ENCODE results near the gene TNRC6B.

The TNRC6B gene

GRCh38 chr22:40202225-40202944 lies 24.7 kb downstream of the TNRC6B start:
- Histone ChIP-seq H3K27me3 (ENCODE audit: insufficient read depth, low read length) (no peaks in the 10 kb centered on the region), H3K27ac (ENCODE audit: low read length) (peak overlapping the region; percentile 29), H3K9ac (ENCODE audit: low read depth, low read length) (no peak overlapping the region), H3K4me1 (ENCODE audit: insufficient read depth, low read length) (peaks cover 53% of the 10 kb centered on the region), H3K36me3 (ENCODE audit: insufficient read depth, low read depth, low read length) (peaks cover 10% of the 10 kb centered on the region; the same call in 1 of the 2 replicates), H3K9me3 (ENCODE audit: insufficient read depth, low read depth, low read length) (no peaks in the 10 kb centered on the region), H3K4me3 (ENCODE audit: low read length) (no peak overlapping the region)

- H3K27me3 ChIP-seq (ENCODE audit: insufficient read depth, low read length): no peaks in the 10 kb centered on the region
- H3K27ac ChIP-seq (ENCODE audit: low read length): no peak overlapping the region
- peaks cover 50% of the 10 kb centered on the region for H3K4me1 ChIP-seq (ENCODE audit: insufficient read depth, low read length)
- H3K4me3 ChIP-seq (ENCODE audit: low read length): no peak overlapping the region
- H3K9ac ChIP-seq (ENCODE audit: low read depth, low read length): no peak overlapping the region
- H3K36me3 ChIP-seq (ENCODE audit: insufficient read depth, low read depth, low read length): peaks cover 10% of the 10 kb centered on the region; the same call in 1 of the 2 replicates
- H3K9me3 ChIP-seq (ENCODE audit: insufficient read depth, low read depth, low read length): no peaks in the 10 kb centered on the region
Measured at GRCh38 chr22:40203572-40203971, 25.8 kb downstream of the TNRC6B start.

GRCh38 chr22:40204321-40205116 lies 26.8 kb downstream of the TNRC6B start:
- no peak overlapping the region for H3K9ac ChIP-seq (ENCODE audit: low read depth, low read length)
- no peaks in the 10 kb centered on the region for H3K27me3 ChIP-seq (ENCODE audit: insufficient read depth, low read length)
- peaks cover 48% of the 10 kb centered on the region for H3K4me1 ChIP-seq (ENCODE audit: insufficient read depth, low read length)
- no peaks in the 10 kb centered on the region for H3K9me3 ChIP-seq (ENCODE audit: insufficient read depth, low read depth, low read length)
- H3K36me3 ChIP-seq (ENCODE audit: insufficient read depth, low read depth, low read length): peaks cover 10% of the 10 kb centered on the region; the same call in 1 of the 2 replicates
- no peak overlapping the region for H3K4me3 ChIP-seq (ENCODE audit: low read length)
- no peak overlapping the region for H3K27ac ChIP-seq (ENCODE audit: low read length)

- no peak overlapping the region for H3K9ac ChIP-seq (ENCODE audit: low read depth, low read length)
- no peaks in the 10 kb centered on the region for H3K27me3 ChIP-seq (ENCODE audit: insufficient read depth, low read length)
- H3K36me3 ChIP-seq (ENCODE audit: insufficient read depth, low read depth, low read length): peaks cover 10% of the 10 kb centered on the region; the same call in 1 of the 2 replicates
- H3K4me3 ChIP-seq (ENCODE audit: low read length): no peak overlapping the region
- H3K9me3 ChIP-seq (ENCODE audit: insufficient read depth, low read depth, low read length): no peaks in the 10 kb centered on the region
- H3K4me1 ChIP-seq (ENCODE audit: insufficient read depth, low read length): peaks cover 60% of the 10 kb centered on the region
- no peak overlapping the region for H3K27ac ChIP-seq (ENCODE audit: low read length)
Measured at GRCh38 chr22:40206561-40206960, 28.8 kb downstream of the TNRC6B start.

GRCh38 chr22:40210818-40211217 lies 33.1 kb downstream of the TNRC6B start:
- Histone ChIP-seq H3K4me3 (ENCODE audit: low read length) (no peak overlapping the region), H3K36me3 (ENCODE audit: insufficient read depth, low read depth, low read length) (0 out of 2 replicates have a peak, but pooled peaks cover 8% of the 10 kb centered on the region), H3K27me3 (ENCODE audit: insufficient read depth, low read length) (no peaks in the 10 kb centered on the region), H3K9ac (ENCODE audit: low read depth, low read length) (no peak overlapping the region; the same call in 1 of the 2 replicates), H3K27ac (ENCODE audit: low read length) (no peak overlapping the region), H3K9me3 (ENCODE audit: insufficient read depth, low read depth, low read length) (no peaks in the 10 kb centered on the region), H3K4me1 (ENCODE audit: insufficient read depth, low read length) (peaks cover 49% of the 10 kb centered on the region)

- H3K4me1 ChIP-seq (ENCODE audit: insufficient read depth, low read length): peaks cover 53% of the 10 kb centered on the region
Measured at GRCh38 chr22:40211476-40212054, 33.8 kb downstream of the TNRC6B start.

GRCh38 chr22:40212121-40212520 lies 34.4 kb downstream of the TNRC6B start:
- Histone ChIP-seq H3K27me3 (ENCODE audit: insufficient read depth, low read length) (no peaks in the 10 kb centered on the region), H3K27ac (ENCODE audit: low read length) (no peak overlapping the region), H3K4me1 (ENCODE audit: insufficient read depth, low read length) (peaks cover 58% of the 10 kb centered on the region), H3K9me3 (ENCODE audit: insufficient read depth, low read depth, low read length) (no peaks in the 10 kb centered on the region), H3K4me3 (ENCODE audit: low read length) (no peak overlapping the region), H3K36me3 (ENCODE audit: insufficient read depth, low read depth, low read length) (0 out of 2 replicates have a peak, but pooled peaks cover 8% of the 10 kb centered on the region), H3K9ac (ENCODE audit: low read depth, low read length) (no peak overlapping the region)

More at GRCh38 chr22:40211476-40212054, 33.8 kb downstream of the TNRC6B start:
- H3K9ac ChIP-seq (ENCODE audit: low read depth, low read length): no peak overlapping the region
- no peaks in the 10 kb centered on the region for H3K9me3 ChIP-seq (ENCODE audit: insufficient read depth, low read depth, low read length)
- 0 out of 2 replicates have a peak, but pooled peaks cover 8% of the 10 kb centered on the region for H3K36me3 ChIP-seq (ENCODE audit: insufficient read depth, low read depth, low read length)
- H3K27ac ChIP-seq (ENCODE audit: low read length): no peak overlapping the region
- no peak overlapping the region for H3K4me3 ChIP-seq (ENCODE audit: low read length)
- no peaks in the 10 kb centered on the region for H3K27me3 ChIP-seq (ENCODE audit: insufficient read depth, low read length)

- Histone ChIP-seq H3K27ac (ENCODE audit: low read length) (no peak overlapping the region), H3K4me1 (ENCODE audit: insufficient read depth, low read length) (peaks cover 58% of the 10 kb centered on the region), H3K36me3 (ENCODE audit: insufficient read depth, low read depth, low read length) (peaks cover 8% of the 10 kb centered on the region; the same call in 1 of the 2 replicates), H3K9me3 (ENCODE audit: insufficient read depth, low read depth, low read length) (no peaks in the 10 kb centered on the region), H3K27me3 (ENCODE audit: insufficient read depth, low read length) (no peaks in the 10 kb centered on the region), H3K4me3 (ENCODE audit: low read length) (no peak overlapping the region), H3K9ac (ENCODE audit: low read depth, low read length) (no peak overlapping the region)
Measured at GRCh38 chr22:40213478-40213877, 35.8 kb downstream of the TNRC6B start.

GRCh38 chr22:40215266-40215665 lies 37.5 kb downstream of the TNRC6B start:
- H3K4me1 ChIP-seq (ENCODE audit: insufficient read depth, low read length): peaks cover 62% of the 10 kb centered on the region
- H3K4me3 ChIP-seq (ENCODE audit: low read length): no peak overlapping the region; the same call in 1 of the 2 replicates
- no peaks in the 10 kb centered on the region for H3K9me3 ChIP-seq (ENCODE audit: insufficient read depth, low read depth, low read length)
- H3K36me3 ChIP-seq (ENCODE audit: insufficient read depth, low read depth, low read length): peaks cover 8% of the 10 kb centered on the region; the same call in 1 of the 2 replicates
- no peak overlapping the region for H3K9ac ChIP-seq (ENCODE audit: low read depth, low read length)
- no peaks in the 10 kb centered on the region for H3K27me3 ChIP-seq (ENCODE audit: insufficient read depth, low read length)
- no peak overlapping the region for H3K27ac ChIP-seq (ENCODE audit: low read length)

GRCh38 chr22:40216041-40216756 lies 38.5 kb downstream of the TNRC6B start:
- H3K9ac ChIP-seq (ENCODE audit: low read depth, low read length): no peak overlapping the region
- peaks cover 8% of the 10 kb centered on the region; the same call in 1 of the 2 replicates for H3K36me3 ChIP-seq (ENCODE audit: insufficient read depth, low read depth, low read length)
- H3K27ac ChIP-seq (ENCODE audit: low read length): no peak overlapping the region
- H3K4me1 ChIP-seq (ENCODE audit: insufficient read depth, low read length): peaks cover 58% of the 10 kb centered on the region
- no peaks in the 10 kb centered on the region for H3K9me3 ChIP-seq (ENCODE audit: insufficient read depth, low read depth, low read length)
- no peak overlapping the region; the same call in 1 of the 2 replicates for H3K4me3 ChIP-seq (ENCODE audit: low read length)
- no peaks in the 10 kb centered on the region for H3K27me3 ChIP-seq (ENCODE audit: insufficient read depth, low read length)

- H3K4me3 ChIP-seq (ENCODE audit: low read length): no peak overlapping the region
- no peak overlapping the region for H3K9ac ChIP-seq (ENCODE audit: low read depth, low read length)
- no peaks in the 10 kb centered on the region for H3K9me3 ChIP-seq (ENCODE audit: insufficient read depth, low read depth, low read length)
- no peak overlapping the region for H3K27ac ChIP-seq (ENCODE audit: low read length)
- no peaks in the 10 kb centered on the region for H3K27me3 ChIP-seq (ENCODE audit: insufficient read depth, low read length)
- H3K4me1 ChIP-seq (ENCODE audit: insufficient read depth, low read length): peaks cover 53% of the 10 kb centered on the region
- H3K36me3 ChIP-seq (ENCODE audit: insufficient read depth, low read depth, low read length): peaks cover 4% of the 10 kb centered on the region; the same call in 1 of the 2 replicates
Measured at GRCh38 chr22:40218152-40218551, 40.4 kb downstream of the TNRC6B start.
